Testis (tissue), 3 donors: ENCODE data around the gene CPD. TPM values are rescaled to one million over a fixed set of nuclear protein-coding genes. Genes with fewer than 3 reads are reported as not detected.
"Not testable (repeated sequence)": the region's sequence is repeated elsewhere in the genome, so short reads cannot be mapped to it uniquely, and the experiment has no call there.

Experiments
- DNase-seq: peaks from one replicate; pipeline ENCODE4 v3.0.0-alpha.2; 2019
- H3K27ac ChIP-seq, 2 donors: fragments of 200-600 bp; sonication (generic); one replicate each; pipeline ENCODE4 v1.5.1; 2019
- H3K27me3 ChIP-seq: fragments of 200-600 bp; sonication (generic); one replicate; pipeline ENCODE4 v1.5.1; 2019
- H3K36me3 ChIP-seq: fragments of 200-600 bp; sonication (generic); one replicate; pipeline ENCODE4 v1.5.1; 2017; ENCODE audit warnings: low read depth; ENCODE audit errors: missing control alignments
- H3K4me1 ChIP-seq: fragments of 200-600 bp; sonication (generic); one replicate; pipeline ENCODE4 v1.5.1; 2019
- H3K4me3 ChIP-seq, 2 donors: fragments of 200-600 bp; sonication (generic); one replicate each; pipeline ENCODE4 v1.5.1; 2017 to 2019
- H3K9me3 ChIP-seq: fragments of 200-600 bp; sonication (generic); one replicate; pipeline ENCODE4 v1.5.1; 2017
- CTCF ChIP-seq, 3 experiments: fragments of 450-650 bp in 2 of 3; fragments of 200-600 bp in 1 of 3; sonication (generic) in 1 of 3; IDR thresholded peaks; one replicate each; pipeline ENCODE4 v1.5.1; 2016 to 2019; ENCODE audit warnings: antibody characterized with exemption in 3 of 3, mild to moderate bottlenecking in 2 of 3, moderate library complexity in 1 of 3
- POLR2A ChIP-seq: fragments of 450-650 bp; IDR thresholded peaks from one replicate; pipeline ENCODE4 v1.6.1; 2017; ENCODE audit warnings: antibody characterized with exemption, mild to moderate bottlenecking, moderate library complexity
- WGBS, 2 donors: methylation state at CpG; one replicate each; pipeline ENCODE4 v1.1.5; 2018; 5-methylcytosine and 5-hydroxymethylcytosine counted together
- intact Hi-C: fragments of 100-400 bp; cut with DNase I; formaldehyde crosslinking; loops from one replicate; pipeline ENCODE4 v1.15.1; 2023; ENCODE audit warnings: low total_unique reads
- polyA plus RNA-seq: library from polyadenylated mRNA; stranded (reverse); fragments of 350-450 nt; fragmentation: Illumina TruSeq; extraction: RNeasy Lipid Tissue Mini Kit (QIAGEN cat#74804); gene quantifications from one replicate; pipeline ENCODE4 v1.2.3, GENCODE V29; 2014; ENCODE audit warnings: low read depth, low replicate concordance; ENCODE audit not compliant: insufficient read depth
- total RNA-seq, 2 donors: library from RNA; depleted of rRNA; stranded (reverse); fragments of >200 nt; gene quantifications; one replicate each; pipeline ENCODE4 v1.2.3, GENCODE V29; 2016

The CPD gene
- total and polyA plus RNA-seq, 3 donors from 2014 or later, result 108 to 194 (median 134) TPM

DNA sequence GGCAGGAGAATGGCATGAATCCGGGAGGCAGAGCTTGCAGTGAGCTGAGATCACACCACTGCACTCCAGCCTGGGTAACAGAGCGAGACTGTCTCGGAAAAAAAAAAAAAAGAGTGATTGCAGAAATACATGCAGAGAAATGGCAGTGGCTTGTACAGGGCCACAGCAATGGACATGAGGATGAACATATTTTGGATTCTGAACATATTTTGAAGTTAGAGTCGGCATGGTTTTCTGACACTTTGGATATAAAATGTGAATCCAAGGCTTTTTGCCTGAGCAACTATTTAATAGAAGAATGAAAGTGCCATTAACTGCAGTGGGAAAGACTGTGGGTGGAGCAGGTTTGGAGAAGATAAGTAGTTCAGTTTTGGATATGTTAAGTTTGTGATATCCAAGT lies 35.8 kb downstream of the CPD start:
- TF ChIP-seq CTCF (IDR thresholded peaks at IDR 0.05), result no peak
- no peak for TF ChIP-seq POLR2A
- Histone ChIP-seq H3K36me3 (no peaks in the 10 kb centered on the region), H3K9me3 (no peaks in the 10 kb centered on the region), H3K27ac (no peak overlapping the region), H3K4me3 (no peak overlapping the region), H3K4me1 (no peaks in the 10 kb centered on the region), H3K27me3 (no peaks in the 10 kb centered on the region)
- 91 to 95% methylated on average over 4 of the region's 4 CpGs for WGBS, 2 donors
- intact Hi-C loops, result no loop called here
- no peak for DNase-seq

DNA sequence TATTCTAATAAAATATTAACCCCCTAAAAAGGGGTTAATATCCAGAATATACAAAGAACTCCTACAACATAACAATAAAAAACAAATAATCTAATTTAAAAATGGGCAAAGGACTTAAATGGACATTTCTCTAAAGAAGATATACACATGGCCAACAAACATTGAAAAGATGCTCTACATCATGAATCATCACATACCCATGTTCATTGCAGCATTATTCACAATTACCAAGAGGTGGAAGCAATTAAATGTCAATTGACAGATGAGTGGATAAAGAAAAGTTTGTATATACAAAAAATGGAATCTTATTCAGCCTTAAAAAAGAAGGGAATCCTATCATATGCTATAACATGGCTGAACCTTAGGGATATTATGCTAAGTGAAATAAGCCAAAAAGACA lies 36.8 kb downstream of the CPD start:
- intact Hi-C loops, result no loop called here

DNA sequence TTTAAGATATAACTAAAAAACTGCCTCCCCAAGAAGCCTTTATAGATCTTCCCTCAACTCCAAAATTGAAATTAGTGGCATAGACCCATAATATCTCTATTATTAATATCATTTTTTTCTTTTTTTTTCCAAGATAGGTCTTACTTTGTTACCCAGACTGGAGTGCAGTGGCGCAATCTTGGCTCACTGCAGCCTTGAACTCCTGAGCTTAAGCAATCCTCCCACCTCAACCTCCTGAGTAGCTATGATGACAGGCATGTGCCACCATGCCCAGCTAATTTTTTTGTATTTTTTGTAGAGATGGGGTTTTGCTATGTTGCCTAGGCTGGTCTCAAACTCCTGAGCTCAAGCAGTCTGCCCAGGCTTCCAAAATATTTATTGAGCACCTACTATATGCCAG lies 39.3 kb downstream of the CPD start:
- WGBS, 2 donors, result 67 to 81% methylated on average over 1 of the region's 1 CpG
- H3K4me1 ChIP-seq, H3K27ac ChIP-seq, intact Hi-C loops, DNase-seq, H3K27me3 ChIP-seq, H3K4me3 ChIP-seq, H3K9me3 ChIP-seq, H3K36me3 ChIP-seq: not testable (repeated sequence)

More for the DNA sequence above, 36.8 kb downstream of the CPD start:
- Histone ChIP-seq H3K36me3 (no peaks in the 10 kb centered on the region), H3K4me3 (no peak overlapping the region), H3K27ac (no peak overlapping the region), H3K9me3 (no peaks in the 10 kb centered on the region), H3K27me3 (no peaks in the 10 kb centered on the region), H3K4me1 (no peaks in the 10 kb centered on the region)
- TF ChIP-seq POLR2A (no peak), CTCF (IDR thresholded peaks at IDR 0.05) (no peak)
- no peak for DNase-seq

- Histone ChIP-seq H3K4me3 (no peak overlapping the region), H3K27ac (no peak overlapping the region), H3K36me3 (no peaks in the 10 kb centered on the region), H3K4me1 (no peaks in the 10 kb centered on the region), H3K27me3 (no peaks in the 10 kb centered on the region), H3K9me3 (no peaks in the 10 kb centered on the region)
- no peak for TF ChIP-seq POLR2A
- TF ChIP-seq CTCF (IDR thresholded peaks at IDR 0.05), result no peak
- intact Hi-C loops, result no loop called here
- DNase-seq, result no peak
- WGBS, 2 donors, result 90 to 91% methylated on average over 4 of the region's 4 CpGs
Measured at GRCh38 chr17:30421592-30421991, 42.9 kb downstream of the CPD start.

DNA sequence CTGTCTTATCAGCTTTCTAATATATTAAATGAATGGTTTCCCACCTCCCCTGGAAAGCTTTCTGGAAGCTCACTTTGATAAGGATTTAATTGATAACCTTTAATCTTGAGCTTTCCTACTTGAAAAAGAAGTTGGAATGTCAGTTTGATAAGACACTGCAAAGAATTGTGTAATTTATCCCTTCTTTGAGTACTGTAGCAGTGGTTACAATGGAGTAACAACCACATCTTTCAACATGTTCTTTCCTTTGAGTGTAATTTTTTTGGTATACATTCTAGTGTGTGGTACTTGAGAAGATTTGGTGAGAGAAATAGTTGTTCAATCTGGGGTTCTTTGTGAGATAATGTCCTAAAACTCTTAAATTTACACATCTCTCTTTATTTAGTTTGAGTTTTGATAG lies 43.4 kb downstream of the CPD start:
- Histone ChIP-seq H3K9me3 (no peaks in the 10 kb centered on the region), H3K4me1 (no peaks in the 10 kb centered on the region), H3K4me3 (no peak overlapping the region), H3K27me3 (no peaks in the 10 kb centered on the region), H3K27ac (no peak overlapping the region), H3K36me3 (no peaks in the 10 kb centered on the region)
- intact Hi-C loops, result no loop called here
- DNase-seq, result no peak
- TF ChIP-seq POLR2A (no peak), CTCF (IDR thresholded peaks at IDR 0.05) (no peak)
